RWPE1 (cell line): Measurements from ENCODE around the gene ASCC2.

Experiments used
- CTCF ChIA-PET: fragments of 350-600 bp; sonication (Branson Sonifier 250); formaldehyde crosslinking; extraction: SDS; loops from one replicate; lab custom pipeline; 2021; lab: Yijun Ruan, JAX
- POLR2A ChIA-PET: fragments of 400-600 bp; formaldehyde crosslinking; extraction: SDS; loops from one replicate; lab custom pipeline; 2020; ENCODE audit warnings: antibody characterized with exemption; ENCODE audit not compliant: low non-redundant PET; lab: Yijun Ruan, JAX
- DNase-seq: peaks from one replicate; pipeline ENCODE4 v3.0.0; 2012; ENCODE audit warnings: low spot score
- H3K27ac ChIP-seq: fragments of 450-650 bp; 2 replicates; pipeline ENCODE4 v1.5.1; 2017
- CTCF ChIP-seq: fragments of 450-650 bp; conservative IDR thresholded peaks from 2 replicates; pipeline ENCODE4 v1.5.1; 2017; ENCODE audit warnings: low read depth, mild to moderate bottlenecking

The ASCC2 gene

GRCh38 chr22:29810216-29810615 lies 27.9 kb downstream of the ASCC2 start:
- no peak overlapping the region for H3K27ac ChIP-seq
- POLR2A ChIA-PET: no interaction called here
- CTCF ChIA-PET: no interaction called here
- TF ChIP-seq CTCF: no peak
- DNase-seq: no peak

GRCh38 chr22:29806196-29806595 lies 31.9 kb downstream of the ASCC2 start:
- no peak overlapping the region for H3K27ac ChIP-seq
- DNase-seq: no peak
- ChIA-PET CTCF (no interaction called here), POLR2A (no interaction called here)
- TF ChIP-seq CTCF: no peak

- ChIA-PET CTCF (no interaction called here), POLR2A (interaction anchor here (0.5 kb wide), 1 partner anchor 78 kb away, joined by 7 read pairs; the partner anchor contains the start of gene MTMR3)
- DNase-seq: no peak
- no peak for TF ChIP-seq CTCF
- H3K27ac ChIP-seq: 0 out of 2 replicates have a peak overlapping the region, but pooled peaks have one; percentile 11
These were observed 33.1 kb downstream of the ASCC2 start for GRCh38 chr22:29804985-29805384.

- ChIA-PET CTCF (no interaction called here), POLR2A (no interaction called here)
- TF ChIP-seq CTCF: no peak
These were observed 34.9 kb downstream of the ASCC2 start for GRCh38 chr22:29803190-29803589.

GRCh38 chr22:29801796-29802195 lies 36.3 kb downstream of the ASCC2 start:
- POLR2A ChIA-PET: no interaction called here
- TF ChIP-seq CTCF: no peak
- peak overlapping the region; percentile 15 for H3K27ac ChIP-seq
- CTCF ChIA-PET: no interaction called here
- no peak for DNase-seq

More at GRCh38 chr22:29803190-29803589, 34.9 kb downstream of the ASCC2 start:
- DNase-seq: no peak
- no peak overlapping the region for H3K27ac ChIP-seq

- CTCF ChIA-PET: no interaction called here
These were observed 36.9 kb downstream of the ASCC2 start for GRCh38 chr22:29801153-29801552.

More at GRCh38 chr22:29801153-29801552, 36.9 kb downstream of the ASCC2 start:
- POLR2A ChIA-PET: no interaction called here
- H3K27ac ChIP-seq: peak overlapping the region; percentile 55
- no peak for DNase-seq
- TF ChIP-seq CTCF: no peak
